Suprapubic skin (tissue), 4 donors: Measurements from ENCODE around the gene SYNE1.

Experiments
- POLR2A ChIP-seq, 2 donors: fragments of 450-650 bp; IDR thresholded peaks; one replicate each; pipeline ENCODE4 v1.6.1; 2017; ENCODE audit warnings: antibody characterized with exemption in 2 of 2, mild to moderate bottlenecking in 2 of 2, moderate library complexity in 2 of 2
- POLR2AphosphoS5 ChIP-seq, 3 donors: sonication (generic); formaldehyde crosslinking; IDR thresholded peaks; one replicate each; pipeline ENCODE4 v1.6.1; 2017; ENCODE audit warnings: antibody characterized with exemption in 3 of 3
- TF ChIP-seq, protein P1 (sequence below), 2 donors: fragments of 200-600 bp in 1 of 2; fragments of 450-650 bp in 1 of 2; sonication (generic) in 1 of 2; IDR thresholded peaks; one replicate each; pipeline ENCODE4 v1.5.1; 2016 to 2019; ENCODE audit warnings: antibody characterized with exemption in 2 of 2, mild to moderate bottlenecking in 1 of 2, moderate library complexity in 1 of 2

DNA sequence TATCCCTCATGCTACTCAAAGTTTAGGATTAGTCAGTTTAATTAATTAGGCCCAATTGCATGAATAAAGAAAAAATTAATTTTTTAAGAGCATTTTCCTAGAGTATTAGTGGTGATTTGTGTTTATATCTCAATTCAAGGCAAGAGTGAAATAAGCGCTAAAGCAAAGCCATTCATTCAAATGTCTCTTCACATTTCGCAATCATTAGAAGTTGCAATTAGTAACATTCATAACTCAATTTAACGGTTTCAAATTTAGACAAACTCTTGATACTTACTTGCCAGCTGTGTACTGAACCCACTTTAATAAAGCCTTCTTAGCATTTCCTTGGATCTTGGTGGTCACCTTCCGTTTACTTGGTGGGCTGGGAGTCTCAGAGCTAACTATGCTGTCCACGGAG is 127.2 kb downstream of the SYNE1 start:
- TF ChIP-seq, protein P1, sequence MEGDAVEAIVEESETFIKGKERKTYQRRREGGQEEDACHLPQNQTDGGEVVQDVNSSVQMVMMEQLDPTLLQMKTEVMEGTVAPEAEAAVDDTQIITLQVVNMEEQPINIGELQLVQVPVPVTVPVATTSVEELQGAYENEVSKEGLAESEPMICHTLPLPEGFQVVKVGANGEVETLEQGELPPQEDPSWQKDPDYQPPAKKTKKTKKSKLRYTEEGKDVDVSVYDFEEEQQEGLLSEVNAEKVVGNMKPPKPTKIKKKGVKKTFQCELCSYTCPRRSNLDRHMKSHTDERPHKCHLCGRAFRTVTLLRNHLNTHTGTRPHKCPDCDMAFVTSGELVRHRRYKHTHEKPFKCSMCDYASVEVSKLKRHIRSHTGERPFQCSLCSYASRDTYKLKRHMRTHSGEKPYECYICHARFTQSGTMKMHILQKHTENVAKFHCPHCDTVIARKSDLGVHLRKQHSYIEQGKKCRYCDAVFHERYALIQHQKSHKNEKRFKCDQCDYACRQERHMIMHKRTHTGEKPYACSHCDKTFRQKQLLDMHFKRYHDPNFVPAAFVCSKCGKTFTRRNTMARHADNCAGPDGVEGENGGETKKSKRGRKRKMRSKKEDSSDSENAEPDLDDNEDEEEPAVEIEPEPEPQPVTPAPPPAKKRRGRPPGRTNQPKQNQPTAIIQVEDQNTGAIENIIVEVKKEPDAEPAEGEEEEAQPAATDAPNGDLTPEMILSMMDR (IDR thresholded peaks at IDR 0.05) = no peak
- no peak for TF ChIP-seq POLR2AphosphoS5 (IDR thresholded peaks at IDR 0.05)
- no peak for TF ChIP-seq POLR2A (IDR thresholded peaks at IDR 0.05)
